IMR-90 (cell line): ENCODE results near the gene ANKRD34B.

Experiments
- BHLHE40 ChIP-seq: fragments of 150-350 bp; IDR thresholded peaks from 2 replicates; pipeline ENCODE4 v1.6.1; 2016; ENCODE audit warnings: mild to moderate bottlenecking, low read depth, low read length
- CEBPB ChIP-seq: IDR thresholded peaks from 2 replicates; pipeline ENCODE4 v1.6.1; 2012; ENCODE audit warnings: low read depth, low read length, improper control_type of control experiment
- MAZ ChIP-seq: IDR thresholded peaks from 2 replicates; pipeline ENCODE4 v1.6.1; 2012; ENCODE audit warnings: low read depth, mild to moderate bottlenecking, low read length, improper control_type of control experiment, moderate library complexity, borderline replicate concordance
- MXI1 ChIP-seq: IDR thresholded peaks from 2 replicates; pipeline ENCODE4 v1.6.1; 2012; ENCODE audit warnings: low read depth, mild to moderate bottlenecking, low read length, moderate library complexity, borderline replicate concordance
- NFE2L2 ChIP-seq: fragments of 150-350 bp; IDR thresholded peaks from 2 replicates; pipeline ENCODE4 v1.6.1; 2016; ENCODE audit warnings: low read depth, mild to moderate bottlenecking, low read length
- POLR2A ChIP-seq: IDR thresholded peaks from 2 replicates; pipeline ENCODE4 v1.6.1; 2012; ENCODE audit warnings: mild to moderate bottlenecking, low read depth, low read length
- RFX5 ChIP-seq: IDR thresholded peaks from 2 replicates; pipeline ENCODE4 v1.8.0; 2012; ENCODE audit warnings: low read depth, mild to moderate bottlenecking, low read length, moderate library complexity
- SMC3 ChIP-seq: fragments of 150-350 bp; IDR thresholded peaks from 2 replicates; pipeline ENCODE4 v1.6.1; 2016; ENCODE audit warnings: low read depth, mild to moderate bottlenecking, antibody characterized with exemption, low read length, moderate library complexity
- TF ChIP-seq, protein P1 (sequence below): conservative IDR thresholded peaks from 2 replicates; pipeline ENCODE4 v1.5.1; 2012; ENCODE audit warnings: mild to moderate bottlenecking, low read depth, low read length, improper control_type of control experiment
- TF ChIP-seq, protein P2 (sequence below): fragments of 150-350 bp; IDR thresholded peaks from 2 replicates; pipeline ENCODE4 v1.6.1; 2017; ENCODE audit warnings: mild to moderate bottlenecking, antibody characterized with exemption, low read length, low read depth
- TF ChIP-seq, protein P3 (sequence below): fragments of 150-350 bp; IDR thresholded peaks from 2 replicates; pipeline ENCODE4 v1.6.1; 2016; ENCODE audit warnings: low read depth, mild to moderate bottlenecking, low read length, moderate library complexity, borderline replicate concordance

DNA sequence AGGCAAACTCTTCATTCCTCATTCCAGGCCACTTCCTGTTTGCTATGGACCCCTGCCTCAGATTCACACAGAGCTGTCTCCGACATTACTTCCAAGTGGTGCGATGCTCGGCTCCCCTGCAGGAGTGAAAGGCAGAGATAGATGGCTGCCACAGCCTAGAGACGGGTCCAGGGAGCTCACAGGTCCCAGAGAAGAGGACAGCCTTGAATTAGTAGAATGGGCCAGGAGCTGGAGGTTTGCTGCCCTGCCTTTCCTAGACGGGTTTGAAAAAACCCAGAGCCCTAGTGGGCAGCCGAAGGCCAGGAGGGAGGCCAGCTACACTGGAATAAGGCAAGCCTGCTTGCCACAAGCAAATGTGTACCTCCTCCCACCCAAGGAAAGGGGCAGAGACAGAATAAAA, 1.8 kb downstream of the ANKRD34B start:
- TF ChIP-seq, protein P1, sequence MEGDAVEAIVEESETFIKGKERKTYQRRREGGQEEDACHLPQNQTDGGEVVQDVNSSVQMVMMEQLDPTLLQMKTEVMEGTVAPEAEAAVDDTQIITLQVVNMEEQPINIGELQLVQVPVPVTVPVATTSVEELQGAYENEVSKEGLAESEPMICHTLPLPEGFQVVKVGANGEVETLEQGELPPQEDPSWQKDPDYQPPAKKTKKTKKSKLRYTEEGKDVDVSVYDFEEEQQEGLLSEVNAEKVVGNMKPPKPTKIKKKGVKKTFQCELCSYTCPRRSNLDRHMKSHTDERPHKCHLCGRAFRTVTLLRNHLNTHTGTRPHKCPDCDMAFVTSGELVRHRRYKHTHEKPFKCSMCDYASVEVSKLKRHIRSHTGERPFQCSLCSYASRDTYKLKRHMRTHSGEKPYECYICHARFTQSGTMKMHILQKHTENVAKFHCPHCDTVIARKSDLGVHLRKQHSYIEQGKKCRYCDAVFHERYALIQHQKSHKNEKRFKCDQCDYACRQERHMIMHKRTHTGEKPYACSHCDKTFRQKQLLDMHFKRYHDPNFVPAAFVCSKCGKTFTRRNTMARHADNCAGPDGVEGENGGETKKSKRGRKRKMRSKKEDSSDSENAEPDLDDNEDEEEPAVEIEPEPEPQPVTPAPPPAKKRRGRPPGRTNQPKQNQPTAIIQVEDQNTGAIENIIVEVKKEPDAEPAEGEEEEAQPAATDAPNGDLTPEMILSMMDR, result no peak
- TF ChIP-seq MXI1 (no peak), NFE2L2 (no peak), POLR2A (no peak), SMC3 (no peak), CEBPB (no peak), BHLHE40 (no peak), RFX5 (no peak), MAZ (no peak)
- TF ChIP-seq, protein P2, sequence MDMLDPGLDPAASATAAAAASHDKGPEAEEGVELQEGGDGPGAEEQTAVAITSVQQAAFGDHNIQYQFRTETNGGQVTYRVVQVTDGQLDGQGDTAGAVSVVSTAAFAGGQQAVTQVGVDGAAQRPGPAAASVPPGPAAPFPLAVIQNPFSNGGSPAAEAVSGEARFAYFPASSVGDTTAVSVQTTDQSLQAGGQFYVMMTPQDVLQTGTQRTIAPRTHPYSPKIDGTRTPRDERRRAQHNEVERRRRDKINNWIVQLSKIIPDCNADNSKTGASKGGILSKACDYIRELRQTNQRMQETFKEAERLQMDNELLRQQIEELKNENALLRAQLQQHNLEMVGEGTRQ, result no peak
- TF ChIP-seq, protein P3, sequence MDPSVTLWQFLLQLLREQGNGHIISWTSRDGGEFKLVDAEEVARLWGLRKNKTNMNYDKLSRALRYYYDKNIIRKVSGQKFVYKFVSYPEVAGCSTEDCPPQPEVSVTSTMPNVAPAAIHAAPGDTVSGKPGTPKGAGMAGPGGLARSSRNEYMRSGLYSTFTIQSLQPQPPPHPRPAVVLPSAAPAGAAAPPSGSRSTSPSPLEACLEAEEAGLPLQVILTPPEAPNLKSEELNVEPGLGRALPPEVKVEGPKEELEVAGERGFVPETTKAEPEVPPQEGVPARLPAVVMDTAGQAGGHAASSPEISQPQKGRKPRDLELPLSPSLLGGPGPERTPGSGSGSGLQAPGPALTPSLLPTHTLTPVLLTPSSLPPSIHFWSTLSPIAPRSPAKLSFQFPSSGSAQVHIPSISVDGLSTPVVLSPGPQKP, result no peak
